H9 (cell line): ENCODE results near the gene SNRPD3. TPM values are rescaled to one million over a fixed set of nuclear protein-coding genes. Genes with fewer than 3 reads are reported as not detected.
"Not testable (repeated sequence)": the region's sequence is repeated elsewhere in the genome, so short reads cannot be mapped to it uniquely, and the experiment has no call there.

ENCODE experiments used
- DNase-seq: peaks from one replicate; pipeline ENCODE4 v3.0.0-alpha.2; 2017
- H2AFZ ChIP-seq: one replicate; pipeline ENCODE4 v1.6.1; 2013; ENCODE audit warnings: mild to moderate bottlenecking, low read length, control low read depth, moderate library complexity
- H2AK5ac ChIP-seq: 2 replicates; pipeline ENCODE4 v1.6.1; 2013; ENCODE audit warnings: low read length, control low read depth, mixed read lengths; ENCODE audit not compliant: insufficient read length
- H2BK120ac ChIP-seq: one replicate; pipeline ENCODE4 v1.6.1; 2013; ENCODE audit warnings: low read depth, mild to moderate bottlenecking, low read length, control low read depth, inconsistent platforms; ENCODE audit not compliant: poor library complexity, severe bottlenecking
- H2BK12ac ChIP-seq: 2 replicates; pipeline ENCODE4 v1.6.1; 2013; ENCODE audit warnings: low read length, control low read depth, mixed read lengths, low read depth; ENCODE audit not compliant: insufficient read length
- H2BK15ac ChIP-seq: 2 replicates; pipeline ENCODE4 v1.6.1; 2013; ENCODE audit warnings: low read depth, low read length, control low read depth
- H2BK20ac ChIP-seq: one replicate; pipeline ENCODE4 v1.6.1; 2013; ENCODE audit warnings: low read depth, mild to moderate bottlenecking, low read length, control low read depth, inconsistent platforms; ENCODE audit not compliant: poor library complexity, severe bottlenecking
- H2BK5ac ChIP-seq: 2 replicates; pipeline ENCODE4 v1.6.1; 2013; ENCODE audit warnings: low read length, control low read depth, mixed read lengths; ENCODE audit not compliant: insufficient read length
- H3K14ac ChIP-seq: 2 replicates; pipeline ENCODE4 v1.6.1; 2013; ENCODE audit warnings: low read length, control low read depth; ENCODE audit not compliant: insufficient read depth
- H3K18ac ChIP-seq: 2 replicates; pipeline ENCODE4 v1.6.1; 2013; ENCODE audit warnings: low read depth, mild to moderate bottlenecking, mixed read lengths, low read length, control low read depth; ENCODE audit not compliant: insufficient read length
- H3K23ac ChIP-seq: 2 replicates; pipeline ENCODE4 v1.6.1; 2013; ENCODE audit warnings: low read length, control low read depth, mixed read lengths, low read depth; ENCODE audit not compliant: insufficient read length
- H3K23me2 ChIP-seq: 2 replicates; pipeline ENCODE4 v1.6.1; 2013; ENCODE audit warnings: low read depth, mild to moderate bottlenecking, mixed read lengths, low read length, control low read depth; ENCODE audit not compliant: insufficient read length, poor library complexity, severe bottlenecking
- H3K27ac ChIP-seq: 2 replicates; pipeline ENCODE4 v1.5.1; 2013; ENCODE audit warnings: low read length, control low read depth, mixed read lengths, low read depth; ENCODE audit not compliant: insufficient read length
- H3K27me3 ChIP-seq: 2 replicates; pipeline ENCODE4 v1.6.1; 2013; ENCODE audit warnings: low read length, control low read depth, inconsistent platforms; ENCODE audit not compliant: insufficient read depth
- H3K4ac ChIP-seq: 2 replicates; pipeline ENCODE4 v1.6.1; 2013; ENCODE audit warnings: low read depth, mild to moderate bottlenecking, control low read depth, inconsistent platforms, low read length, moderate library complexity
- H3K4me1 ChIP-seq: 2 replicates; pipeline ENCODE4 v1.6.1; 2013; ENCODE audit warnings: low read length, control low read depth, inconsistent platforms; ENCODE audit not compliant: insufficient read depth
- H3K4me2 ChIP-seq: 2 replicates; pipeline ENCODE4 v1.6.1; 2013; ENCODE audit warnings: low read length, control low read depth, mixed read lengths; ENCODE audit not compliant: insufficient read length, insufficient read depth
- H3K56ac ChIP-seq: 2 replicates; pipeline ENCODE4 v1.6.1; 2013; ENCODE audit warnings: low read depth, mild to moderate bottlenecking, mixed read lengths, low read length, control low read depth; ENCODE audit not compliant: insufficient read length
- H3K79me1 ChIP-seq: 2 replicates; pipeline ENCODE4 v1.6.1; 2013; ENCODE audit warnings: low read depth, mild to moderate bottlenecking, moderate library complexity, low read length, control low read depth, inconsistent platforms; ENCODE audit not compliant: insufficient read depth, poor library complexity, severe bottlenecking
- H3K79me2 ChIP-seq: 2 replicates; pipeline ENCODE4 v1.6.1; 2013; ENCODE audit warnings: low read length, control low read depth, inconsistent platforms; ENCODE audit not compliant: insufficient read depth
- H3K9ac ChIP-seq: 2 replicates; pipeline ENCODE4 v1.6.1; 2013; ENCODE audit warnings: low read length, control low read depth, mixed read lengths; ENCODE audit not compliant: insufficient read length; ENCODE audit errors: extremely low read depth
- H3K9me3 ChIP-seq: one replicate; pipeline ENCODE4 v1.6.1; 2013; ENCODE audit warnings: low read depth, low read length, inconsistent platforms; ENCODE audit not compliant: control insufficient read depth
- H3T11ph ChIP-seq: one replicate; pipeline ENCODE4 v1.6.1; 2013; ENCODE audit warnings: mild to moderate bottlenecking, low read length, control low read depth, inconsistent platforms
- H4K20me1 ChIP-seq: one replicate; pipeline ENCODE4 v1.6.1; 2013; ENCODE audit not compliant: control insufficient read depth, insufficient read length, insufficient read depth
- H4K5ac ChIP-seq: 2 replicates; pipeline ENCODE4 v1.6.1; 2013; ENCODE audit warnings: low read depth, mild to moderate bottlenecking, mixed read lengths, low read length, control low read depth; ENCODE audit not compliant: insufficient read length
- H4K8ac ChIP-seq: replicated peaks from 2 replicates; pipeline ENCODE4 v1.6.1; 2013; ENCODE audit warnings: low read length, control low read depth, mixed read lengths, low read depth; ENCODE audit not compliant: insufficient read length
- H4K91ac ChIP-seq: 2 replicates; pipeline ENCODE4 v1.6.1; 2013; ENCODE audit warnings: low read depth, mild to moderate bottlenecking, moderate library complexity, mixed read lengths, low read length, control low read depth; ENCODE audit not compliant: insufficient read length
- H3K27ac Mint-ChIP-seq, 3 experiments: 2 replicates in 2 of 3; 3 replicates in 1 of 3; pipeline ENCODE4 v1.8.0; 2020 to 2021; ENCODE audit warnings: mixed read lengths in 3 of 3, mild to moderate bottlenecking in 1 of 3, moderate library complexity in 1 of 3
- H3K27me3 Mint-ChIP-seq: 2 replicates; pipeline ENCODE4 v1.8.0; 2021; ENCODE audit warnings: low read depth, mild to moderate bottlenecking, moderate library complexity, mixed read lengths
- H3K36me3 Mint-ChIP-seq, 3 experiments: 2 replicates in 2 of 3; 3 replicates in 1 of 3; pipeline ENCODE4 v1.8.0; 2020 to 2021; ENCODE audit warnings: low read depth in 3 of 3, mixed read lengths in 3 of 3; ENCODE audit not compliant: insufficient read depth in 1 of 3
- H3K4me1 Mint-ChIP-seq, 2 experiments: 2 replicates each; pipeline ENCODE4 v1.8.0; 2020; ENCODE audit warnings: mixed read lengths in 2 of 2
- H3K4me3 Mint-ChIP-seq, 2 experiments: 2 replicates in 1 of 2; 3 replicates in 1 of 2; pipeline ENCODE4 v1.8.0; 2020 to 2021; ENCODE audit warnings: mild to moderate bottlenecking in 2 of 2, mixed read lengths in 2 of 2, moderate library complexity in 1 of 2
- H3K9me3 Mint-ChIP-seq, 2 experiments: 2 replicates in 1 of 2; 3 replicates in 1 of 2; pipeline ENCODE4 v1.8.0; 2020; ENCODE audit warnings: mild to moderate bottlenecking in 2 of 2, mixed read lengths in 2 of 2, moderate library complexity in 1 of 2
- WGBS: extraction: QIAGEN DNeasy Blood & Tissue Kit; methylation state at CpG from one replicate; pipeline ENCODE4 v1.1.7; 2013; ENCODE audit warnings: missing lambda C conversion rate, low lambda C conversion rate, mixed read lengths; ENCODE audit not compliant: insufficient read length; ENCODE audit errors: extremely low coverage; 5-methylcytosine and 5-hydroxymethylcytosine counted together
- total RNA-seq: library from RNA; stranded (reverse); gene quantifications from 2 replicates; pipeline ENCODE4 v1.2.1, GENCODE V29; 2021

Gene SNRPD3
- total RNA-seq, 1 experiment from 2014 or later: 212 TPM

DNA sequence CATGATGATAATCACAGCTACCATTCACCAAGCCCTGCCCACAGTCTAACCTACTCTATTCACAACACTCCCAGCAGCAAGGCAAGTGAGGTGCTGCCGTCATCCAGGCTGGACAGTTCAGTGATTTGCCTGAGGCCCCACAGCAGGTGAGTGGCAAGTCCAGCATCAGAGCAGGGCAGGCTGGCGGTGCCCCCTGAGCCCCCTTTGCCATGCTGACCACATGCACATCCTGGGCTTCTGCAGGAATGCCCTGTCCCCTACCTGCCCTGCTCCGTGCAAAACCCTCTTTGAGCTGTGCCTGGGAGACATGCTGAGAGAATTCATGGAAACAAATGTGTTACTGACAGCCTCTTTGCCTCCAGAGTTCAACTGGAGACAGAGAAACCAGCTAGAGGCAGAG, 54.1 kb downstream of the SNRPD3 start:
- not testable (repeated sequence) for H3K79me1 ChIP-seq, H2BK120ac ChIP-seq, H3K14ac ChIP-seq, H3K27ac ChIP-seq, H3K23ac ChIP-seq, H3K27ac Mint-ChIP-seq, H2BK12ac ChIP-seq, DNase-seq, H3K18ac ChIP-seq, H3K27me3 Mint-ChIP-seq, H3T11ph ChIP-seq, H4K20me1 ChIP-seq, H3K4me2 ChIP-seq, H3K9me3 ChIP-seq, H3K4me3 Mint-ChIP-seq, H3K4me1 Mint-ChIP-seq, H3K23me2 ChIP-seq, H4K5ac ChIP-seq, H2AK5ac ChIP-seq, H3K79me2 ChIP-seq, H2BK5ac ChIP-seq, H4K91ac ChIP-seq, H4K8ac ChIP-seq, H3K4me1 ChIP-seq, H3K9me3 Mint-ChIP-seq, H3K36me3 Mint-ChIP-seq, H3K56ac ChIP-seq, H2AFZ ChIP-seq, H3K9ac ChIP-seq, H2BK20ac ChIP-seq, H3K4ac ChIP-seq, H2BK15ac ChIP-seq, H3K27me3 ChIP-seq
- WGBS: no CpG with 5 or more reads among the region's 3 CpGs

DNA sequence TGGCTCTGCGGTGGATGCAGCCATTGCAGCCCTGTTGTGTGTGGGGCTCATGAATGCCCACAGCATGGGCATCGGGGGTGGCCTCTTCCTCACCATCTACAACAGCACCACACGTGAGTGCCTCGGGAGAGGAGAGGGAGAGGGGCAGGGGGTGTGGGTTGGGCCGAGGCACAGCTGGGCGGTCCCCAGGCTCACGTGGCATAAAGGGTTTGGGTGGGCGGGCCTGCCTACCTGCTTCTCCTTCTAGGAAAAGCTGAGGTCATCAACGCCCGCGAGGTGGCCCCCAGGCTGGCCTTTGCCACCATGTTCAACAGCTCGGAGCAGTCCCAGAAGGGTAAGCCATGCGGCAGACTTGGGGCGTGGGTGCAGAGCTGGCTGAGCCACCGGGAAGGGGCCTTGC, 59.0 kb downstream of the SNRPD3 start:
- H2BK20ac ChIP-seq, H3K4me3 Mint-ChIP-seq, H3K56ac ChIP-seq, H2AK5ac ChIP-seq, H2BK5ac ChIP-seq, H2BK120ac ChIP-seq, H3K9me3 ChIP-seq, H3K27me3 Mint-ChIP-seq, H4K8ac ChIP-seq, H3K9ac ChIP-seq, H3K79me2 ChIP-seq, H3K18ac ChIP-seq, H4K5ac ChIP-seq, H3K27me3 ChIP-seq, H3K27ac Mint-ChIP-seq, H3K4me1 Mint-ChIP-seq, H3K9me3 Mint-ChIP-seq, H3T11ph ChIP-seq, H3K36me3 Mint-ChIP-seq, H4K20me1 ChIP-seq, H3K4me1 ChIP-seq, H3K23ac ChIP-seq, H2BK15ac ChIP-seq, H3K4ac ChIP-seq, H4K91ac ChIP-seq, H3K4me2 ChIP-seq, H3K14ac ChIP-seq, H3K23me2 ChIP-seq, H3K27ac ChIP-seq, H2BK12ac ChIP-seq, H3K79me1 ChIP-seq, H2AFZ ChIP-seq: not testable (repeated sequence)
- peak; percentile 68 for DNase-seq
- no CpG with 5 or more reads among the region's 15 CpGs for WGBS
